Activated gamma-delta T cell treated with Interleukin-2 at 50 U/mL for 16 hours (primary cell): ENCODE results near the gene TSHZ1.

ENCODE experiments used
- DNase-seq: peaks from one replicate; pipeline ENCODE4 v3.0.0-alpha.2; 2020

Gene TSHZ1

DNA sequence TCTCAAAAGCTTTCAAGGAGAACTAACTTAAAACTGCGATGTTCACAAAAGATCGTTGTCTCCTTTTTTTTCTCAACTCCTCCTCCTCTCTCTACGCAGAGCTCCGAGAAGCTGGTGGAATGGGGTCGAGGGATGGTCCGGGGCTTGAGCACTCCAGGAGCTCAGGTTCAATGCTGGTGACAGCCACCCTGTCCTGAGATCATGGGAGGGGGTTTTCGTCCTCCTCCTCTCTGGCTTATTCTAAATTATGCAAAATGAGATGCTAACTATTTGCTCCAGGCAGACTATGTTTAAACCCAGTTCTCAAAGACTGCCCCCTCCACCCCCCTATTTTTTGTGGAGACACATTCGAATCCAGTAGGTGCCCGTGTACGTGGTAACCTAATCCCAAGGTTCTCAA is 11.8 kb downstream of the TSHZ1 start:
- DNase-seq: no peak

GRCh38 chr18:75223687-75224347 is 13.2 kb downstream of the TSHZ1 start:
- no peak for DNase-seq

GRCh38 chr18:75226286-75226955 is 15.8 kb downstream of the TSHZ1 start:
- DNase-seq: no peak

- DNase-seq: no peak
These were observed 16.3 kb downstream of the TSHZ1 start for GRCh38 chr18:75226956-75227316.

GRCh38 chr18:75227535-75228296 is 17.1 kb downstream of the TSHZ1 start:
- no peak for DNase-seq

DNA sequence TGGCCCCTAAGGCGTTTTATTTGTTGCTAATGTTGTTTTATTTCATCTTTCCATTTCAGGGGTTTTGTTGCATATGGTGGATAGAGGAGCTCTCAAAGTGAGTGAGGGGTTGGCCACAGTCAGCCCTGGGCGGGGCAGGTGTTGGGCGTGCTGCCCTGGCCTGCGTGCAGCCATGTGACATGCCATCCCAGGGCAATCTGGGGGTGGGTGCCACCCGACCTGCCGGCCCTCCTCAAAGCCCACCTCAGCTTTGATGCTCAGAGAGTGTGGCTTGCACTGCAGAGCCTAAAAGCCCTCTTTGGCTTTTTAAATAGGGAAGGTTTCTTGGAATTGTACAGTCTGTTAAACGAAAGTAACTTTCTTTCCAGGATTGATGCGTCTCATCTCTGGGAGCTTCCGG is 18.4 kb downstream of the TSHZ1 start:
- DNase-seq: no peak

DNA sequence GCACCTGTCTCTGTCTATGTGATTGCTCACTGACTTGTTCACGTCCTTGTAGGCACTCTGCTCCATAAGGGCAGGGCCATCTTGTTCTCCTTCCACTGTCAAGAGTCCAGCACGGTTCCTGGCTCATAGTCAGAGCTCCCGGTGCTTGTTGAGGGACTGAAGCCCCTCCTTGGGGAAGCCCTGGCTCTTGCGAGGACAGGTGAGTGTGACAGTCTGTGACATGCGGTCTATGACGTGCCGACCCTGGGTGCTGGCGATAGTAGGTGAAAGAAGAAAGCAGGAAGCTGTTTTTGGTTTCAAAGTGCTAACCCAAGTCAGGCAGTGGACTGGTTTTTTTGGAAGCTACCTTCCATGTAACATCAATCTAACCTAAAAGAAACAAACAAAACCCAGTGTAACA is 18.8 kb downstream of the TSHZ1 start:
- no peak for DNase-seq

DNA sequence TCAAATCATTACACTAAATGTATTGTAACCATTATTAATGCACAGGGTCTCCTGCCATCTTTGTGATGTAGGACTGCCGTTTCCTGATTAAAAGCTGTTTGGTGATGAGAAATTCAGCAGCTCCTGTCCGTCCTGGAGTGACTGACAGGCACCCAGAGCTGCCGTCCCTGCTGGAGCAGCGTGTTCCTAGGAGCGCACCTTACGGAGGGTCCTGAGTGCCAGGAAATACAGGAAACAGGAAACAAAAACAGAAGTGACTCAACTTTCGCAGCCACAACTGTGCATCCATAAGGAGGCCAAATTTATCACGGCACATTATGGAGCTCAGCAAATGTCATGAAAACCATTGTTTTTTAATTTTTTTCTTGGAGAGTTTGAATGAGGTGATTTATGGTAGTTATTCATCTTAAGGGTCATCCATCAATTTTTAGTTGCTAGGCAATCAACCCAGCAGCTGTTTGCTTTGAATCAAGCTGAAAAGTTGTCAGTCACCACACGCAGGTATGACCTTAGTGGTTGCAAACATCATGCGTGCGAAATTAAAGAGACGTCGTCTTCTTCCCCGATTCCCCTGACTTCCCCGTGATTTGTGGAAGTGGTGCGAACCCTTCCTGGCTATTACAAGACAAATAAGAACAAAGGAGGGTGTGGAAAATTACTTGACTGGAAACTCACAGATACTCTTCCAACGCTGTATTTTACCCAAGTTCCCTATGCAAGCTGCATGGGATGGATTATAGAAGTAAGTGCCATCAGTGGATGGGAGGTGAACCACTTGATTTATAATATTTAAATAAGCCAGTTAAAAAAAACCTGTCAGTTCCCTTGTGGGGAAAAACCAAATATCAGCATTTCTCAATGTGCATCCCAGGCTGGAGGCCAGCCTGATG is 19.8 kb downstream of the TSHZ1 start:
- DNase-seq: no peak

- DNase-seq: no peak
These were observed 20.4 kb downstream of the TSHZ1 start for GRCh38 chr18:75231053-75231406.

GRCh38 chr18:75234901-75235300 is 24.3 kb downstream of the TSHZ1 start:
- DNase-seq: no peak

GRCh38 chr18:75235896-75236295 is 25.3 kb downstream of the TSHZ1 start:
- no peak for DNase-seq

DNA sequence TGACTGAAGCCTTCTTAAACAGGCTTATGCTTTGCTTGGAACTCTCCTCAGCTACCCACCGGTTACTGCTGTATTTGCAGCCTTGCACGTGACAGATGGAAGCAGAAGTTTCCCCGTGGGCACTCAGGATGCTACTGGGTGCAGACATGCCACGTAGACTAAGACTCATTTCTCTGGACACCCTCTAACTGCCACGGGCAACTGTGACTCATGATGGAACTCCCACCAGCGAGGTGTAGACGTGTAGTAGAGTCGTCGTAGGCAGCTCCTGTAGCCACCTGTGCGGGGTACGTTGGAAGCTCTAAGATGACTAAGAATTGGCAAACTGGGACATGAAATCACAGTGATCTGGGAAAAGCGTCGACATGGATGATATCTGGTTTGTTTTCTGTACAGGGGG is 27.5 kb downstream of the TSHZ1 start:
- no peak for DNase-seq

GRCh38 chr18:75238786-75239185 is 28.2 kb downstream of the TSHZ1 start:
- DNase-seq: no peak

DNA sequence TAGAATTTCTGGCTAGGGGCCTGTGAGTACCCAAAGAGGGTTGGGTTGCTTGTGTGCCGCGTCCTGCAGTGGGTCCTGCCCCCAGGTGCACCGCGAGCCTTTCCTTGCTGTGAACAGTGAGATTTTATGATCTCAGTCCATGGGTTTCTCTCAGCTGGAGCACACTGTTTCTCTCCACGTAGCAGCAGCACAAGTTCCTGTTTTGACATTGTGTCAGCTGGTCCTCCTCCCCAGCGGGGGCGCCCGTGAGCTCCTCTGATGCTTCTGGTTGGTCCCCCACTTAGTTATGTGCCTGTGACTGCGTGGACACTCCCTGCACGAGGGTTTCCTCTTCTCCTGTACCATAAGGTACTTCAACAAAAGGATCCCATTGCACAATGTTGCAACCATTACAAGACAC is 29.8 kb downstream of the TSHZ1 start:
- no peak for DNase-seq

GRCh38 chr18:75241705-75242104 is 31.1 kb downstream of the TSHZ1 start:
- no peak for DNase-seq

GRCh38 chr18:75244351-75245313 is 34.0 kb downstream of the TSHZ1 start:
- no peak for DNase-seq

GRCh38 chr18:75246721-75247610 is 36.4 kb downstream of the TSHZ1 start:
- DNase-seq: no peak

DNA sequence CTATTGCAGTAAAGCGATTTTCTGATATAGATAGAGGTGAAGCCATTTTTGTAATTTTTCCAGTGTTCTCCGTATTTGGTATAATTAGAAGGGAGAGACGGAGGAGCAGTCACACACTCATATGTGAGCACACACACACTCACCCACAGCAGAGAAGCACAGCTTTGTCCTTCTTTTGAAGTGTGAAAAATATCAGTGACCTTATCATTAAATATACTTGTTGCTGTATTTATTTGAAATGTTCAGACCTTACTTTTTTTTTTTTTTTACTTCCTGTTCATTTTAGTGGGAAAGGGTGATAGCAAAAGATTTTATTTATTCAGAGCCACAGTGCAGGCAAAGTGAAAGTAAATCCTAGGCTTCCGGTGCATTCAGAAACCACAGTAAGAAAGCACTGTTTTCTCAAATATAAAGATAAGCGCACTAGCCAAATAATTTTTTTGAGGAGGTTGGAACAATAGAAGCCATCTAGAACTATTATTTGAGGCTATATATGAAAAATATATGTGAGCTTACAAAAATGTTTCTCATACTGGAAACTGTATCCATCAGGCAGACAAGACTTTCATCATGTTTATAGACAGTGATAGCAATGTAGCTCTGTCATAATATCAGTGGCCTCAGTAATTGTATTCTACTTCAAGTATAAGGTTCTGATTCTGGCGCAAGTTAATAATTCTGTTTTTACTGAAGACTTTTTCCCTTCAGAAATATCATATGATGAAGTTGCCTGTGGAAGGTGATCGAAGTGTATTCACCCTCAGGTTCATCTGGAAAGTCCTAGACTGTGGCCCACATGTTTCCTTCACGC is 37.2 kb downstream of the TSHZ1 start:
- no peak for DNase-seq

GRCh38 chr18:75248426-75249174 is 38.0 kb downstream of the TSHZ1 start:
- no peak for DNase-seq
